HEK293 (cell line): ENCODE data around the gene SEMA7A.

Source experiments
- CTCF ChIA-PET: fragments of 350-600 bp; formaldehyde crosslinking; extraction: SDS; loops from one replicate; lab custom pipeline; 2021; ENCODE audit warnings: antibody characterized with exemption; lab: Yijun Ruan, JAX
- POLR2A ChIA-PET: fragments of 300-600 bp; formaldehyde crosslinking; extraction: SDS; loops from one replicate; lab custom pipeline; 2020; ENCODE audit warnings: antibody characterized with exemption, inconsistent platforms; lab: Yijun Ruan, JAX
- H3K27ac ChIP-seq: fragments of 200-500 bp; sonication (Bioruptor generic); 2 replicates; pipeline ENCODE4 v1.5.1; 2014; ENCODE audit warnings: low read depth, low read length, control low read depth, inconsistent platforms; ENCODE audit errors: extremely low read depth
- H3K36me3 ChIP-seq, 2 experiments: fragments of 200-500 bp in 1 of 2; sonication (Bioruptor generic) in 1 of 2; 1 replicate in 1 of 2; 2 replicates in 1 of 2; pipeline ENCODE4 v1.5.1; 2014 to 2017; ENCODE audit warnings: inconsistent platforms in 2 of 2, low read length in 2 of 2; ENCODE audit not compliant: control insufficient read depth in 2 of 2, insufficient read depth in 1 of 2
- H3K4me1 ChIP-seq: fragments of 200-500 bp; sonication (Bioruptor generic); 2 replicates; pipeline ENCODE4 v1.5.1; 2014; ENCODE audit warnings: mild to moderate bottlenecking, low read length, inconsistent platforms; ENCODE audit not compliant: control insufficient read depth, insufficient read depth
- H3K4me3 ChIP-seq: 2 replicates; pipeline ENCODE4 v1.5.1; 2011; ENCODE audit warnings: low read depth, mild to moderate bottlenecking, control low read depth, low read length, moderate library complexity
- H3K9me3 ChIP-seq: fragments of 200-500 bp; sonication (Bioruptor generic); 2 replicates; pipeline ENCODE4 v1.5.1; 2014; ENCODE audit warnings: low read depth, low read length, inconsistent platforms; ENCODE audit not compliant: control insufficient read depth, insufficient read depth
- BCL11A ChIP-seq: fragments of 450-650 bp; formaldehyde crosslinking; IDR thresholded peaks from 2 replicates; pipeline ENCODE4 v1.5.1; 2016; ENCODE audit warnings: low read depth, missing biosample characterization, missing genetic modification characterization
- HOXC10 ChIP-seq: sonication (generic); formaldehyde crosslinking; IDR thresholded peaks from 2 replicates; pipeline ENCODE4 v1.8.1; 2023; ENCODE audit warnings: mild to moderate bottlenecking, missing genetic modification reagents
- MYNN ChIP-seq: fragments of 450-650 bp; formaldehyde crosslinking; IDR thresholded peaks from 2 replicates; pipeline ENCODE4 v1.5.1; 2016; ENCODE audit warnings: missing biosample characterization, missing genetic modification characterization, borderline replicate concordance
- PBX3 ChIP-seq: sonication (generic); formaldehyde crosslinking; IDR thresholded peaks from 2 replicates; pipeline ENCODE4 v1.8.1; 2022; ENCODE audit warnings: mild to moderate bottlenecking, moderate library complexity, missing genetic modification reagents
- SCRT1 ChIP-seq: fragments of 450-650 bp; formaldehyde crosslinking; IDR thresholded peaks from 2 replicates; pipeline ENCODE4 v1.5.1; 2016; ENCODE audit warnings: missing biosample characterization, missing genetic modification characterization, borderline replicate concordance
- SCRT2 ChIP-seq: fragments of 450-650 bp; formaldehyde crosslinking; IDR thresholded peaks from 2 replicates; pipeline ENCODE4 v1.5.1; 2016; ENCODE audit warnings: missing biosample characterization, missing genetic modification characterization
- YY1 ChIP-seq: fragments of 450-650 bp; formaldehyde crosslinking; IDR thresholded peaks from 2 replicates; pipeline ENCODE4 v1.5.1; 2018; ENCODE audit warnings: missing biosample characterization, missing genetic modification characterization
- ZBTB26 ChIP-seq: fragments of 450-650 bp; formaldehyde crosslinking; optimal IDR thresholded peaks from 2 replicates; pipeline ENCODE3; 2016; ENCODE audit warnings: missing biosample characterization, mild to moderate bottlenecking, missing genetic modification characterization
- ZBTB8A ChIP-seq: fragments of 450-650 bp; formaldehyde crosslinking; IDR thresholded peaks from 2 replicates; pipeline ENCODE4 v1.5.1; 2016; ENCODE audit warnings: missing biosample characterization, missing genetic modification characterization
- ZNF174 ChIP-seq: fragments of 450-650 bp; formaldehyde crosslinking; IDR thresholded peaks from 2 replicates; pipeline ENCODE4 v1.5.0; 2017; ENCODE audit warnings: missing biosample characterization, mild to moderate bottlenecking, missing genetic modification characterization
- ZNF2 ChIP-seq: fragments of 450-650 bp; formaldehyde crosslinking; IDR thresholded peaks from 2 replicates; pipeline ENCODE4 v1.5.1; 2016; ENCODE audit warnings: missing biosample characterization, missing genetic modification characterization
- ZNF266 ChIP-seq: fragments of 450-650 bp; formaldehyde crosslinking; IDR thresholded peaks from 2 replicates; pipeline ENCODE4 v1.5.1; 2016; ENCODE audit warnings: missing biosample characterization, missing genetic modification characterization, low read depth
- ZNF280C ChIP-seq: fragments of 450-650 bp; formaldehyde crosslinking; IDR thresholded peaks from 2 replicates; pipeline ENCODE4 v1.5.1; 2016; ENCODE audit warnings: missing biosample characterization, missing genetic modification characterization
- ZNF488 ChIP-seq: fragments of 450-650 bp; formaldehyde crosslinking; IDR thresholded peaks from 2 replicates; pipeline ENCODE4 v1.5.1; 2016; ENCODE audit warnings: missing biosample characterization, missing genetic modification characterization
- ZNF529 ChIP-seq: fragments of 450-650 bp; formaldehyde crosslinking; IDR thresholded peaks from 2 replicates; pipeline ENCODE4 v1.5.1; 2017; ENCODE audit warnings: missing genetic modification characterization, missing biosample characterization; ENCODE audit not compliant: insufficient replicate concordance
- ZNF548 ChIP-seq: fragments of 450-650 bp; formaldehyde crosslinking; IDR thresholded peaks from 2 replicates; pipeline ENCODE4 v1.5.1; 2016; ENCODE audit warnings: missing biosample characterization, missing genetic modification characterization
- ZNF629 ChIP-seq: fragments of 450-650 bp; formaldehyde crosslinking; IDR thresholded peaks from 2 replicates; pipeline ENCODE4 v1.5.1; 2017; ENCODE audit warnings: missing biosample characterization, missing genetic modification characterization
- ZNF664 ChIP-seq: fragments of 450-650 bp; formaldehyde crosslinking; IDR thresholded peaks from 2 replicates; pipeline ENCODE4 v1.5.1; 2016; ENCODE audit warnings: missing biosample characterization, missing genetic modification characterization
- ZSCAN16 ChIP-seq: fragments of 450-650 bp; formaldehyde crosslinking; IDR thresholded peaks from 2 replicates; pipeline ENCODE4 v1.5.1; 2016; ENCODE audit warnings: missing biosample characterization, missing genetic modification characterization
- ZSCAN30 ChIP-seq: fragments of 450-650 bp; IDR thresholded peaks from 2 replicates; pipeline ENCODE4 v1.5.1; 2018; ENCODE audit warnings: missing biosample characterization, mild to moderate bottlenecking, missing genetic modification characterization, moderate library complexity

Gene SEMA7A

GRCh38 chr15:74449643-74450205, 16.0 kb upstream of the SEMA7A start (continued):
- TF ChIP-seq ZBTB26 (tag by site-specific recombination), result no peak
- no peak for TF ChIP-seq ZNF266 (tag by site-specific recombination)
- TF ChIP-seq, all 188 proteins: peak for 0

- ChIA-PET POLR2A (interaction anchor here (3.1 kb wide), 1 partner anchor 12 kb away, joined by 14 read pairs; the partner anchor contains the start of gene UBL7), CTCF (interaction anchor here (0.9 to 26.4 kb wide), 3 partner anchors 10 to 71 kb away, joined by 3 to 768 read pairs (median 41); partner anchors contain the start of gene CYP11A1)
- H3K27ac ChIP-seq, result no peak overlapping the region
- TF ChIP-seq HOXC10 (CRISPR knock-in tag), result no peak
- no peak for TF ChIP-seq ZNF548 (tag by site-specific recombination)
- TF ChIP-seq MYNN (tag by site-specific recombination), result no peak
- no peak for TF ChIP-seq ZNF629 (tag by site-specific recombination)
- no peak for TF ChIP-seq ZNF529 (tag by site-specific recombination)
- no peak for TF ChIP-seq ZNF488
- TF ChIP-seq ZNF174 (tag by site-specific recombination), result no peak
- TF ChIP-seq SCRT2 (tag by site-specific recombination), result no peak
- TF ChIP-seq ZNF280C (tag by site-specific recombination), result no peak
- no peak for TF ChIP-seq ZNF2 (tag by site-specific recombination)
- TF ChIP-seq ZNF664 (tag by site-specific recombination), result no peak
- TF ChIP-seq ZSCAN30 (tag by site-specific recombination), result no peak
- no peak for TF ChIP-seq ZSCAN16 (tag by site-specific recombination)
- no peak for TF ChIP-seq PBX3 (CRISPR knock-in tag)
- no peak for TF ChIP-seq BCL11A
- no peak for TF ChIP-seq SCRT1
- no peak for TF ChIP-seq YY1 (tag by site-specific recombination)
- no peak for TF ChIP-seq ZBTB8A
- H3K36me3 ChIP-seq, result peaks cover 22 to 97% of the 10 kb centered on the region in 2 experiments
- no peak overlapping the region for H3K4me3 ChIP-seq
- H3K4me1 ChIP-seq, result no peaks in the 10 kb centered on the region
- H3K9me3 ChIP-seq, result no peaks in the 10 kb centered on the region
These were observed 15.3 kb upstream of the SEMA7A start for GRCh38 chr15:74449095-74449494.
